Erythroblast (primary cell): Measurements from ENCODE around the gene ABCG2.

Experiments
- GATA1 ChIP-seq: IDR thresholded peaks from 2 replicates; pipeline ENCODE4 v1.6.1; 2011; ENCODE audit warnings: low read depth, mild to moderate bottlenecking, control low read depth, low read length, moderate library complexity
- POLR2A ChIP-seq: IDR thresholded peaks from 2 replicates; pipeline ENCODE4 v1.6.1; 2011; ENCODE audit warnings: mild to moderate bottlenecking, low read length

GRCh38 chr4:88101165-88101564 is 57.3 kb downstream of the ABCG2 start:
- no peak for TF ChIP-seq POLR2A
- TF ChIP-seq GATA1, result no peak
